HUES6 (cell line): Measurements from ENCODE around the gene C18orf32.
A peak's percentile ranks its signal among the peaks of the same experiment; 100 is the strongest.
"Not testable (repeated sequence)": the region's sequence is repeated elsewhere in the genome, so short reads cannot be mapped to it uniquely, and the experiment has no call there.

Source experiments
- H3K27ac ChIP-seq: 2 replicates; pipeline ENCODE4 v1.7.0; 2013; ENCODE audit warnings: low read depth, mild to moderate bottlenecking, low read length, inconsistent platforms
- H3K27me3 ChIP-seq: 2 replicates; pipeline ENCODE4 v1.6.1; 2013; ENCODE audit warnings: low read length; ENCODE audit not compliant: control insufficient read depth, insufficient read depth
- H3K36me3 ChIP-seq: 2 replicates; pipeline ENCODE4 v1.6.1; 2013; ENCODE audit warnings: low read length; ENCODE audit not compliant: control insufficient read depth, insufficient read depth
- H3K4me1 ChIP-seq: 2 replicates; pipeline ENCODE4 v1.6.1; 2013; ENCODE audit warnings: low read length; ENCODE audit not compliant: control insufficient read depth, insufficient read depth
- H3K4me3 ChIP-seq: 2 replicates; pipeline ENCODE4 v1.5.1; 2013; ENCODE audit warnings: low read depth, low read length
- H3K9ac ChIP-seq: one replicate; pipeline ENCODE4 v1.6.1; 2013; ENCODE audit warnings: mild to moderate bottlenecking, low read length
- H3K9me3 ChIP-seq: 2 replicates; pipeline ENCODE4 v1.6.1; 2013; ENCODE audit warnings: low read depth, low read length; ENCODE audit not compliant: control insufficient read depth, insufficient read depth

The C18orf32 gene

DNA sequence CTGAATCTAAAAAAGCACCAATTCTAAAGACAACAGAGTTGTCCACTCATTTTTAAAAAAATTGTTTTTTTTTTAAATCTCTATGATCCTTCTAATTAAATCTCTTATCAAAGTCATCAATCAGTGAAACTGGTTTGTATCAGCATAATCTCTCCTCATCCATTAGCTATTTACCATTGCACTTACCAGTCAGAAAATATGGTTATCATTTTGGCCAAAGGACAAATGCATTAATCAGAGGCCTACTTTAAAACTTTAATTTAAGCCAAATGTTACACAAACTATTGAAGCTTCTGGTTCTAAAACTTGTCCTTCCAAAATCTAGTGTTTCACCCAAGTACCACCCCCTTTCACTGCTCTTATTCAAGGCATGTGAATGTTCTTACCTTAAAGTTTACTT lies 3.8 kb downstream of the C18orf32 start:
- Histone ChIP-seq H3K27me3 (no peaks in the 10 kb centered on the region), H3K4me1 (peaks cover 5% of the 10 kb centered on the region; the same call in 1 of the 2 replicates), H3K27ac (no peak overlapping the region), H3K9me3 (no peaks in the 10 kb centered on the region), H3K9ac (no peak overlapping the region), H3K36me3 (peaks cover 50% of the 10 kb centered on the region), H3K4me3 (no peak overlapping the region)

DNA sequence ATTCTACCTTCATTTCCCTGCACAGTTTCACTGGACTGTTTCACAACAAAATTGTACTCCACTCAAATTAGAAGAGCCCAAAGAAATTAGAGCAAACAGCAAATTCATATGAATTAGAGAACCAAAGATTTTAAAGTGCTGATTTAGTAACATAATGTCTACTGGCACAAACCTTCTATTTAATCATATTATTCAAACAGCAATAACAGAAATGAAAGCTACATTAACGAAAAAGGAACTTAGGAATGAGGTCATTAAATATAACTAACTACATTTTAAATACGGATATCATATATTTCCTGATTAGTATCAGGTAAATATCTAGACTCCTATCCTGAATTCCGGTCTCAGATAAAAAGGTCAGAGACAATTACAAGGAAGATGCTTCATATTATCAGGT lies 5.1 kb downstream of the C18orf32 start:
- Histone ChIP-seq H3K4me1 (peaks cover 5% of the 10 kb centered on the region; the same call in 1 of the 2 replicates), H3K27ac (no peak overlapping the region), H3K9ac (no peak overlapping the region), H3K27me3 (no peaks in the 10 kb centered on the region), H3K4me3 (no peak overlapping the region), H3K9me3 (no peaks in the 10 kb centered on the region), H3K36me3 (peaks cover 44% of the 10 kb centered on the region)

DNA sequence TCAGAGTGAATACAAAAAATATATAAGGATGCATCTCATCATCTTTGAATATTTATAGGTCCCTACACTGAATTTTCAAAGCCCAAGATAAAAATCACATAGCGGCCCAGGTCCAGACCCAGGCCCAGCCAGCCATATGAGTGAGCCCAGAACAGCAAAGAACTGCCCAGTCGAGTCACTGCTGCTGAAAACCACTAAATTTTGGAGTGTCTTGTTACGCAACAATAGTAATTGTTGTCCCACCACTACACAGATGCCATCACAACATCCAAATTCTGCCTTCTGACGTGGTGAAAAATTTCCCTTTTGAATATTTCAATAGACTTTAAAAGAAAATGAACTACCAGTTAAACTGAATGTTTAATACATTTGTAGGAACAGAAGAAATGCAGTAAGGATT lies 5.7 kb downstream of the C18orf32 start:
- Histone ChIP-seq H3K36me3 (peaks cover 46% of the 10 kb centered on the region), H3K27me3 (no peaks in the 10 kb centered on the region), H3K4me3 (no peak overlapping the region), H3K4me1 (peaks cover 5% of the 10 kb centered on the region; the same call in 1 of the 2 replicates), H3K9me3 (no peaks in the 10 kb centered on the region), H3K9ac (no peak overlapping the region), H3K27ac (no peak overlapping the region)

DNA sequence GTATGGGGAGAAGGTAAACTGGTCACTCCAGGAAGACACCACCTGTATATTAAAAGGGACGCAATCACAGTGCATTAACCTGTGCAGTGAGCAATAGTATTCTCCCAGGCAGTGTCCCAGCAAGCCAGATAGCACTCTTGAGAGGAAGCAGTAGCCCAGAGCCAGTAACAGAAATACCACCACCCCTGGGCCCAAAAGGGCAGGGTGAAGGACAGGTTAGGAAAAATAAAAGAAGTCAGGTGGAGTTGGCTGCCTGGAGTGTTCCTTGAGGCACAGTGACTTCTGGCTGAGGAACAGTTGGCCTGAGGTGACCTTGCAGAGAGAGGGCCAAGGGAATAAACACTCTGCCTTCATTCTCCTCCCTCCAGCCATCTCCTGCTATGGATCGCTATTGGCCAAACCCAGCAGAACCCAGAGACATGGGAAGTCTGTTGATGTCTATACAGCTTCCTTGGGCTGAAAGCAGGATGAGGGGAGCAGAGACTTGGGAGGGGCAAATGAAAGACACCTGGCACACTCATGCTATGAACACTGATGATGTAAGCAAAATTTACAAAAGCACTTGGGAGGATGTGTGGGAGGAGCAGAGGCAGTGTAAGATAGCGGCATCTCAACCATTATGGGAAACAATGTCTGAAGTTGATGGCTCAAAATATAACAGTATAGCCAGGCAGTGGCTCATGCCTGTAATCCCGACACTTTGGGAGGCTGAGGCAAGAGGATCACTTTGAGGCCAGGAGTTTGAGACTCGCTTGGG lies 7.5 kb downstream of the C18orf32 start:
- H3K9me3 ChIP-seq, result no peaks in the 10 kb centered on the region
- H3K27me3 ChIP-seq, result no peaks in the 10 kb centered on the region
- H3K4me3 ChIP-seq, result no peak overlapping the region
- peaks cover 47% of the 10 kb centered on the region for H3K36me3 ChIP-seq
- H3K9ac ChIP-seq, result no peak overlapping the region
- no peak overlapping the region for H3K27ac ChIP-seq
- H3K4me1 ChIP-seq, result no peaks in the 10 kb centered on the region

DNA sequence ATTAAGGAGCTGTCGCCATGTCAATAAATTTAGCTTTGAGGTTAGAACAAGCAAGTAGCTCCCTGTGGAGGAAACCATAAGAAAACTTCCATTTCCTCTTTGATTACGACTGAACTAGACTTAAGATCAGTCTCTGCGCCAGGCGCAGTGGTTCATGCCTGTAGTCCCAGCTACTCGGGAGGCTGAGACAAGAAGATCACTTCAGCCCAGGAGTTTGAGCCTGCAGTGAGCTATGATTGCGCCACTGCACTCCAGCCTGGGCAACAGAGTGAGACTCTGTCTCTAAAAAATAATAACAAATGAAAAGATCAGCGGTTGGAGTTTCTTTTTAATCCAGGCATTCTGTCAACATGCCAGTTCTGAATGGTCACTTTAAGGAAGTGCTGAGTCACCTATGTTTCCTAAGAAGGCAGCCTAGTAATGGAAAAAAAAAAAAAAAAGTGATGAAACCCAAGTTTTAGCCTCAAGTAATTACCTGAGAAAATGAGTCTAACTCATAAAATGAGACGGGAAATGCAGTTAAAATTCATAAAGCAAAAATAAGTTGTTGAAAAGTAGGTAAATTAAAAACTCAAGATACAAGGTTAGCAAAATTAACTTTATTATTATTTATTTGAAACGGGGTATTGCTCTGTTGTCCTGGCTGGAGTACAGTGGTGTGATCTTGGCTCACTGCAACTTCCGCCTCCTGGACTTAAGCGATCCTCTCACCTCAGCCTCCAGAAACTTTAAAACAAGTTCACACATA lies 10.2 kb downstream of the C18orf32 start:
- peaks cover 28% of the 10 kb centered on the region for H3K36me3 ChIP-seq
- H3K27me3 ChIP-seq, result no peaks in the 10 kb centered on the region
- no peaks in the 10 kb centered on the region for H3K9me3 ChIP-seq
- H3K27ac ChIP-seq, result peak overlapping the region; percentile 65
- no peak overlapping the region for H3K9ac ChIP-seq
- H3K4me3 ChIP-seq, result no peak overlapping the region
- no peaks in the 10 kb centered on the region for H3K4me1 ChIP-seq

DNA sequence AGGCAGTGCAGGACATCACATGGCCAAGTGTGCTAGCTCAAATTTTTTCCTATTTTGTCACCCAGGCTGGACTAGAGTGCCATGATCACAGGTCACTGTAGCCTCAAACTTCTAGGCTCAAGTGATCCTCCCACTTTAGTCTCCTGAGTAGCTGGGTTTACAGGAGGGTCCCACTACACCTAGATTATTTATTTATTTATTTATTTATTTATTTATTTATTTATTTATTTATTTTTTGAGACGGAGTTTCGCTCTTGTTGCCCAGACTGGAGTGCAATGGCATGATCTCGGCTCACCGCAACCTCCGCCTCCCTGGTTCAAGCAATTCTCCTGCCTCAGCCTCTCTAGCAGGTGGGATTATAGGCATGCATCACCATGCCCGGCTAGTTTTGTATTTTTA lies 12.1 kb downstream of the C18orf32 start:
- H3K27me3 ChIP-seq, H3K27ac ChIP-seq, H3K9me3 ChIP-seq, H3K9ac ChIP-seq, H3K4me1 ChIP-seq, H3K4me3 ChIP-seq: not testable (repeated sequence)
- peaks cover 11% of the 10 kb centered on the region for H3K36me3 ChIP-seq

DNA sequence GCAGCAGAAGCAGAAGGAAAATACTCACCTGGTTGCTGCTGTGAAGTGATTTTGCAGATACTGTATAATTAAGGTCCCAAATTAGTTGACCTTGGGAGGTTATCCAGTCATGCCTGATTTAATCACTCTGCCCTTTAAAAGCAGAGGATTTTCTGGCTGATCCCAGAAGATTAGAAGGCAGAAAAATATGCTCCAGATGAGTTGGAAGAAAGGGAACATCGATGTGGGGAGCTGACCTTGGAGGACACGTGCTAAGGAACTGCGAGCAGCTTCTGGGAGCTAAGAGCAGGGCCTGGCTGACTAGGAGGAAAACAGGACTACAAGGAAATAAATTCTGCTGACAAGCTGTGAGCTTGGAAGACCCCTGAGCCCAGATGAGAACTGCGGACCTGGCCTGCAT lies 13.3 kb downstream of the C18orf32 start:
- Histone ChIP-seq H3K4me3 (no peak overlapping the region), H3K9ac (no peak overlapping the region), H3K27ac (no peak overlapping the region), H3K36me3 (peaks cover 6% of the 10 kb centered on the region; the same call in 1 of the 2 replicates), H3K27me3 (no peaks in the 10 kb centered on the region), H3K9me3 (no peaks in the 10 kb centered on the region), H3K4me1 (no peaks in the 10 kb centered on the region)

DNA sequence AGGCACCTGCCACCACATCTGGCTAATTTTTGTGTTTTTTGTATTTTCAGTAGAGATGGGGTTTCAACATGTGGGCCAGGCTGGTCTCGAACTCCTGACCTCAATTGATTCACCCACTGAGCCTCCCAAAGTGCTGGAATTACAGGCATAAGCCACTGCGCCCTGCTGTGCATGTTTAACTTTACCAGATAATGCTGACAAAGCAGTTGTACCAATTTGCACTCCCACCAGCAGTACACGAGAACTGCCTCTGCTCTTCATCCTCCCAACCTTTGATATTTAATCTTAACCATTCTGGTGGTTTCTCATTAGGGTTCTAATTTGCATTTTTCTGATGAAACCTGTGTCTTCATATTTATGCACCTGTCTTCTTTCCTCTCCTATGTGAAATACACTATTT lies 14.6 kb downstream of the C18orf32 start:
- H3K36me3 ChIP-seq, result peaks cover 4% of the 10 kb centered on the region; the same call in 1 of the 2 replicates
- H3K27me3 ChIP-seq, result no peaks in the 10 kb centered on the region
- no peak overlapping the region for H3K27ac ChIP-seq
- H3K9me3 ChIP-seq, result no peaks in the 10 kb centered on the region
- no peak overlapping the region for H3K4me3 ChIP-seq
- no peaks in the 10 kb centered on the region for H3K4me1 ChIP-seq
- no peak overlapping the region for H3K9ac ChIP-seq

DNA sequence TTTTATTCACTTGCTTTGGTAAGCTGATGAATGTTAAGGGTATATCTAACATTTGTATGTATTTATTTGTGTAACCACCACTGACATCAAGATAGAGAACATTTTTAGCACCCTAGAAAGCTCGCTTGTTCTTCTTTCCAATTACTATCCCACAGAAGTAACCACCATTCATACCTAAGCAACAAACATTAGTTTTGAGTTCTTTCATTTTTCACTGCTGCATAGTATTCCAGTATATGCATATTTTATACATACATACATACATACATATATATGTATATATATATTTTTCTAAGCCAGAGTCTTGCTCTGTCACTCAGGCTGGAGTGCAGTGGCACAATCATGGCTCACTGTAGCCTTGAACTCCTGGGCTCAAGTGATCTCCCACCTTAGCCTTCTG lies 15.5 kb downstream of the C18orf32 start:
- Histone ChIP-seq H3K27me3 (no peaks in the 10 kb centered on the region), H3K4me1 (no peaks in the 10 kb centered on the region), H3K27ac (no peak overlapping the region), H3K36me3 (0 out of 2 replicates have a peak, but pooled peaks cover 2% of the 10 kb centered on the region), H3K9me3 (no peaks in the 10 kb centered on the region), H3K9ac (no peak overlapping the region), H3K4me3 (no peak overlapping the region)

DNA sequence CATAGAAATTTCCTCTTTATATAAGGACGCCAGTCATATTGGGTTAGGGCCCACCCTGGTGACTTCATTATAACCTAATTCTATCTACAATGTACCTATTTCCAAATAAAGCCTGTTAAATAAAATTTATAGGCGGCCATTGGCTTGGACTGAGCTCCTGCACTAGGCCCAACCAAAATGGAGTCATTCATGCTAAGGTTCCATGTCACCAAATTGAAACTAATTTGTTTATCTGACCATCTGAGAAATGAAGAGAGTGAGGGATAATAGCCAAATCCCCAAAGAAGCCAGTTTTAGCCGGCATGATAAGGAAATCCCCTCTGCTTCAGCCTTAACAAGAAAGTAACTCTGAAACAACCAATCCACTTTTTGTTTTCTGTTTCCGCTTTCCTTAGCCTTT lies 19.4 kb downstream of the C18orf32 start:
- no peaks in the 10 kb centered on the region for H3K9me3 ChIP-seq

DNA sequence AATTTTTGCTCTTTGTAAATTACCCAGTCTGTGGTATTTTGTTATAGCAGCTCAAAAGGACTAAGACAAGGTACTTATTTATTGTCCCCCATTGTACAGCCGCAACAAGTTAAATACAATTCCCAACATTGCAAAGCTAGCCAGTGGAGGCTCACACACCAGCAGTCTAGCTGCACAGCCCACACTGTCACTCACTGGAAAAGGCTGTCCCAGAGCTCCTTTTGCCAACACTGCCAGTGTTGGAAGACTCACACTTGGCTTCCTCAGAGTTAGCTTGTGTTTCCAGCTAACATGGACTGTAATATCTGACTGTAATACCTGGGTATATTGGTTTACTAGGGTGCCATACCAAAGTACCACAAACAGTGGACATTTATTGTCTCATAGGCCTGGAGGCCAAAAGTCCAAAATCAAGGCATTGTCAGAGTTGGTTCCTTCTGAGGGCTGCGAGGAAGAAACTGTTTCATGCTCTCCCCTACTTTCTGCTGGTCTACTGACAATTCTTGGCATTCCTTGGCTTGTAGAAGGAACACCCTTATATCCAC lies 19.9 kb downstream of the C18orf32 start:
- no peak overlapping the region for H3K4me3 ChIP-seq
- H3K9ac ChIP-seq, result no peak overlapping the region
- no peaks in the 10 kb centered on the region for H3K9me3 ChIP-seq
- H3K27me3 ChIP-seq, result no peaks in the 10 kb centered on the region
- no peaks in the 10 kb centered on the region for H3K36me3 ChIP-seq
- H3K4me1 ChIP-seq, result peaks cover 17% of the 10 kb centered on the region
- H3K27ac ChIP-seq, result no peak overlapping the region

More for the DNA sequence above, 19.4 kb downstream of the C18orf32 start:
- Histone ChIP-seq H3K9ac (no peak overlapping the region), H3K36me3 (no peaks in the 10 kb centered on the region), H3K4me1 (peaks cover 17% of the 10 kb centered on the region), H3K27me3 (no peaks in the 10 kb centered on the region), H3K27ac (no peak overlapping the region), H3K4me3 (no peak overlapping the region)
